IMR-90 (cell line): ENCODE data around the gene ANKRD40.

ENCODE experiments used
- BHLHE40 ChIP-seq: fragments of 150-350 bp; IDR thresholded peaks from 2 replicates; pipeline ENCODE4 v1.6.1; 2016; ENCODE audit warnings: mild to moderate bottlenecking, low read depth, low read length
- CEBPB ChIP-seq: IDR thresholded peaks from 2 replicates; pipeline ENCODE4 v1.6.1; 2012; ENCODE audit warnings: low read depth, low read length, improper control_type of control experiment
- CTCF ChIP-seq: conservative IDR thresholded peaks from 2 replicates; pipeline ENCODE4 v1.5.1; 2012; ENCODE audit warnings: mild to moderate bottlenecking, low read depth, low read length, improper control_type of control experiment
- MXI1 ChIP-seq: IDR thresholded peaks from 2 replicates; pipeline ENCODE4 v1.6.1; 2012; ENCODE audit warnings: low read depth, mild to moderate bottlenecking, low read length, moderate library complexity, borderline replicate concordance
- POLR2A ChIP-seq: IDR thresholded peaks from 2 replicates; pipeline ENCODE4 v1.6.1; 2012; ENCODE audit warnings: mild to moderate bottlenecking, low read depth, low read length
- RAD21 ChIP-seq: IDR thresholded peaks from 2 replicates; pipeline ENCODE4 v1.6.1; 2012; ENCODE audit warnings: low read length, improper control_type of control experiment
- RCOR1 ChIP-seq: IDR thresholded peaks from 2 replicates; pipeline ENCODE4 v1.6.1; 2012; ENCODE audit warnings: mild to moderate bottlenecking, low read length, improper control_type of control experiment; ENCODE audit not compliant: insufficient replicate concordance
- SMC3 ChIP-seq: fragments of 150-350 bp; IDR thresholded peaks from 2 replicates; pipeline ENCODE4 v1.6.1; 2016; ENCODE audit warnings: low read depth, mild to moderate bottlenecking, antibody characterized with exemption, low read length, moderate library complexity
- USF2 ChIP-seq: fragments of 150-350 bp; IDR thresholded peaks from 2 replicates; pipeline ENCODE4 v1.6.1; 2017; ENCODE audit warnings: mild to moderate bottlenecking, antibody characterized with exemption, low read length, low read depth

GRCh38 chr17:50697062-50697461 is 10.7 kb downstream of the ANKRD40 start:
- TF ChIP-seq CTCF (no peak), RCOR1 (no peak), POLR2A (no peak), BHLHE40 (no peak), MXI1 (no peak), SMC3 (no peak), RAD21 (no peak), USF2 (no peak), CEBPB (no peak)
